Measurements from ENCODE around the gene PACS2.

The PACS2 gene

GRCh38 chr14:105368426-105368825 lies 53.9 kb downstream of the PACS2 start:
- no peak for DNase-seq (ENCODE audit: low read depth in 2 of 2)

GRCh38 chr14:105368910-105369652 lies 54.5 kb downstream of the PACS2 start:
- DNase-seq (ENCODE audit: low read depth in 2 of 2), result no peak

GRCh38 chr14:105369653-105370040 lies 55.1 kb downstream of the PACS2 start:
- DNase-seq (ENCODE audit: low read depth in 2 of 2), result no peak

- no peak for DNase-seq (ENCODE audit: low read depth in 2 of 2)
Measured at GRCh38 chr14:105374389-105374788, 59.8 kb downstream of the PACS2 start.

GRCh38 chr14:105375635-105376057 lies 61.1 kb downstream of the PACS2 start:
- DNase-seq (ENCODE audit: low read depth in 2 of 2), result peak; percentile 46 to 59

- no peak for DNase-seq (ENCODE audit: low read depth in 2 of 2)
Measured at GRCh38 chr14:105376521-105377440, 62.2 kb downstream of the PACS2 start.

GRCh38 chr14:105377555-105378182 lies 63.1 kb downstream of the PACS2 start:
- DNase-seq (ENCODE audit: low read depth in 2 of 2), result no peak

- no peak for DNase-seq (ENCODE audit: low read depth in 2 of 2)
Measured at GRCh38 chr14:105378199-105378598, 63.7 kb downstream of the PACS2 start.

- no peak for DNase-seq (ENCODE audit: low read depth in 2 of 2)
Measured at GRCh38 chr14:105378873-105379685, 64.5 kb downstream of the PACS2 start.

- DNase-seq (ENCODE audit: low read depth in 2 of 2), result no peak
Measured at GRCh38 chr14:105379946-105380345, 65.4 kb downstream of the PACS2 start.

- DNase-seq (ENCODE audit: low read depth in 2 of 2), result no peak
Measured at GRCh38 chr14:105380756-105381155, 66.2 kb downstream of the PACS2 start.

- DNase-seq (ENCODE audit: low read depth in 2 of 2), result no peak
Measured at GRCh38 chr14:105381446-105382342, 67.1 kb downstream of the PACS2 start.

GRCh38 chr14:105382343-105383082 lies 68.0 kb downstream of the PACS2 start:
- DNase-seq (ENCODE audit: low read depth in 2 of 2), result no peak

- DNase-seq (ENCODE audit: low read depth in 2 of 2), result no peak
Measured at GRCh38 chr14:105383083-105383730, 68.7 kb downstream of the PACS2 start.

GRCh38 chr14:105384041-105384557 lies 69.6 kb downstream of the PACS2 start:
- DNase-seq (ENCODE audit: low read depth in 2 of 2), result no peak

GRCh38 chr14:105384605-105385321 lies 70.2 kb downstream of the PACS2 start:
- no peak for DNase-seq (ENCODE audit: low read depth in 2 of 2)

- DNase-seq (ENCODE audit: low read depth in 2 of 2), result no peak
Measured at GRCh38 chr14:105385322-105385637, 70.7 kb downstream of the PACS2 start.

GRCh38 chr14:105385698-105386365 lies 71.3 kb downstream of the PACS2 start:
- DNase-seq (ENCODE audit: low read depth in 2 of 2), result no peak

All from stimulated activated CD4-positive, alpha-beta T cell treated with anti-CD3 and anti-CD28 coated beads, Interleukin-15, amount 100 ng/mL, for 48 hours (primary cell).